GM23338 (cell line): Measurements from ENCODE around the gene TRIM71. TPM values are rescaled to one million over a fixed set of nuclear protein-coding genes. Genes with fewer than 3 reads are reported as not detected.

Experiments used
- ATAC-seq: fragments of 200-7000 bp; cut with Tn5 transposase; 3 replicates; pipeline ENCODE4 v1.9.1; 2020
- DNase-seq: peaks from one replicate; pipeline ENCODE4 v3.0.0-alpha.2; 2015; ENCODE audit warnings: low spot score
- H2AFZ ChIP-seq: fragments of 200-600 bp; sonication (generic); 2 replicates; pipeline ENCODE4 v1.8.0; 2016; ENCODE audit warnings: antibody characterized with exemption, mild to moderate bottlenecking, moderate library complexity
- H3F3A ChIP-seq: fragments of 200-600 bp; sonication (generic); replicated peaks from 2 replicates; pipeline ENCODE4 v1.8.0; 2017; ENCODE audit warnings: antibody characterized with exemption, mixed run types, low read depth
- H3K27ac ChIP-seq: fragments of 200-600 bp; sonication (generic); 2 replicates; pipeline ENCODE4 v1.6.1; 2016; ENCODE audit warnings: low read depth
- H3K27me3 ChIP-seq: fragments of 200-600 bp; sonication (generic); 2 replicates; pipeline ENCODE4 v1.8.0; 2016; ENCODE audit warnings: mild to moderate bottlenecking, mixed run types, moderate library complexity; ENCODE audit not compliant: insufficient read depth
- H3K36me3 ChIP-seq: fragments of 200-600 bp; sonication (generic); 2 replicates; pipeline ENCODE4 v1.8.0; 2016; ENCODE audit warnings: mild to moderate bottlenecking; ENCODE audit not compliant: insufficient read depth
- H3K4me1 ChIP-seq: fragments of 200-600 bp; sonication (generic); 2 replicates; pipeline ENCODE4 v1.8.0; 2016; ENCODE audit warnings: mild to moderate bottlenecking, moderate library complexity; ENCODE audit not compliant: insufficient read depth
- H3K4me2 ChIP-seq: fragments of 200-600 bp; sonication (generic); 2 replicates; pipeline ENCODE4 v1.7.1; 2017; ENCODE audit warnings: mixed run types
- H3K4me3 ChIP-seq: fragments of 200-600 bp; sonication (generic); 2 replicates; pipeline ENCODE4 v1.6.1; 2016; ENCODE audit warnings: mixed run types
- H3K79me2 ChIP-seq: fragments of 200-600 bp; sonication (generic); replicated peaks from 2 replicates; pipeline ENCODE4 v1.8.0; 2017; ENCODE audit warnings: mild to moderate bottlenecking; ENCODE audit not compliant: insufficient read depth
- H3K9me2 ChIP-seq: fragments of 200-600 bp; sonication (generic); 2 replicates; pipeline ENCODE4 v1.8.0; 2017; ENCODE audit not compliant: insufficient read depth
- H4K20me1 ChIP-seq: fragments of 200-600 bp; sonication (generic); replicated peaks from 2 replicates; pipeline ENCODE4 v1.8.0; 2017; ENCODE audit warnings: mild to moderate bottlenecking; ENCODE audit not compliant: insufficient read depth
- H3K27ac Mint-ChIP-seq: 2 replicates; pipeline ENCODE4 v1.8.0; 2020; ENCODE audit warnings: inconsistent platforms, mild to moderate bottlenecking, moderate library complexity, mixed read lengths
- H3K27me3 Mint-ChIP-seq: 3 replicates; pipeline ENCODE4 v1.8.0; 2022; ENCODE audit warnings: low read depth, mild to moderate bottlenecking, moderate library complexity, mixed read lengths, inconsistent platforms; ENCODE audit not compliant: insufficient read depth, poor library complexity
- H3K36me3 Mint-ChIP-seq: 3 replicates; pipeline ENCODE4 v1.8.0; 2021; ENCODE audit warnings: low read depth, mild to moderate bottlenecking, inconsistent platforms, moderate library complexity, mixed read lengths
- H3K4me1 Mint-ChIP-seq: 3 replicates; pipeline ENCODE4 v1.8.0; 2020; ENCODE audit warnings: mild to moderate bottlenecking, inconsistent platforms, mixed read lengths
- H3K4me3 Mint-ChIP-seq: 3 replicates; pipeline ENCODE4 v1.8.0; 2021; ENCODE audit warnings: moderate library complexity, mild to moderate bottlenecking, inconsistent platforms, mixed read lengths
- H3K9me3 Mint-ChIP-seq: 3 replicates; pipeline ENCODE4 v1.8.0; 2020; ENCODE audit warnings: moderate library complexity, mild to moderate bottlenecking, inconsistent platforms, mixed read lengths
- CTCF ChIP-seq, 2 experiments: fragments of 200-600 bp in 1 of 2; sonication (generic) in 1 of 2; conservative IDR thresholded peaks; 2 replicates each; pipeline versions ENCODE4 v1.5.1 to v1.6.1; 2016 to 2017; ENCODE audit warnings: antibody characterized with exemption in 2 of 2, low read depth in 2 of 2, mild to moderate bottlenecking in 2 of 2, moderate library complexity in 1 of 2
- POLR2AphosphoS5 ChIP-seq: IDR thresholded peaks from 2 replicates; pipeline ENCODE4 v1.6.1; 2016; ENCODE audit warnings: antibody characterized with exemption, low read depth
- ZNF462 ChIP-seq: fragments of 250-450 bp; sonication (Bioruptor Pico); IDR thresholded peaks from 2 replicates; pipeline ENCODE4 v1.5.0; 2020; ENCODE audit warnings: mild to moderate bottlenecking, moderate library complexity
- polyA plus RNA-seq: library from polyadenylated mRNA; unstranded; fragments of >200 nt; fragmentation: Nextera tagmentation; extraction: Ambion mirVana; gene quantifications from 2 replicates; pipeline ENCODE4 v1.2.1, GENCODE V29; 2016
- total RNA-seq: library from RNA; depleted of rRNA; stranded (reverse); fragments of >200 nt; shearing (Covaris generic); gene quantifications from 2 replicates; pipeline ENCODE4 v1.2.3, GENCODE V29; 2014

Gene TRIM71
- total and polyA plus RNA-seq, 2 experiments from 2014 or later = 71.5 to 346 TPM

GRCh38 chr3:32897001-32897601 lies 79.3 kb downstream of the TRIM71 start:
- Histone ChIP-seq H3K79me2 (peaks cover 61% of the 10 kb centered on the region), H3K4me3 (no peak overlapping the region), H3K4me2 (no peak overlapping the region), H2AFZ (no peak overlapping the region), H3K27ac (peak overlapping the region; percentile 66), H3K4me1 (peaks cover 48% of the 10 kb centered on the region), H3K36me3 (peaks cover 31% of the 10 kb centered on the region), H3K27me3 (no peaks in the 10 kb centered on the region), H4K20me1 (peaks cover 67% of the 10 kb centered on the region), H3K9me2 (no peaks in the 10 kb centered on the region), H3F3A (peaks cover 70% of the 10 kb centered on the region)
- DNase-seq (no peak), ATAC-seq (no peak)
- Mint-ChIP-seq H3K9me3 (peaks cover 11% of the 10 kb centered on the region), H3K4me1 (peaks cover 66% of the 10 kb centered on the region), H3K27ac (no peak overlapping the region; the same call in 1 of the 2 replicates), H3K27me3 (peaks cover 56% of the 10 kb centered on the region), H3K36me3 (peaks cover 78% of the 10 kb centered on the region), H3K4me3 (no peak overlapping the region)
- TF ChIP-seq POLR2AphosphoS5 (peak; percentile 25; the same call in 1 of the 2 replicates), ZNF462 (CRISPR knock-in tag) (no peak)

GRCh38 chr3:32897981-32898623 lies 80.3 kb downstream of the TRIM71 start:
- peak; percentile 49 to 57 for TF ChIP-seq CTCF (conservative IDR thresholded peaks at IDR 0.05; ENCODE audit: low read depth in 2 of 2)
- no peak for TF ChIP-seq POLR2AphosphoS5
- Mint-ChIP-seq H3K4me1 (peaks cover 57% of the 10 kb centered on the region), H3K36me3 (peaks cover 73% of the 10 kb centered on the region), H3K9me3 (peaks cover 14% of the 10 kb centered on the region), H3K4me3 (no peak overlapping the region), H3K27ac (no peak overlapping the region), H3K27me3 (peaks cover 55% of the 10 kb centered on the region)
- H3K4me3 ChIP-seq = no peak overlapping the region
- peaks cover 62% of the 10 kb centered on the region for H3F3A ChIP-seq
- no peaks in the 10 kb centered on the region for H3K9me2 ChIP-seq
- no peak overlapping the region for H3K4me2 ChIP-seq
- H2AFZ ChIP-seq = no peak overlapping the region
- no peaks in the 10 kb centered on the region for H3K27me3 ChIP-seq
- H3K4me1 ChIP-seq = peaks cover 39% of the 10 kb centered on the region
- peaks cover 57% of the 10 kb centered on the region for H4K20me1 ChIP-seq
- H3K27ac ChIP-seq = peak overlapping the region; percentile 66
- DNase-seq = peak; percentile 61
- peaks cover 21% of the 10 kb centered on the region; the same call in 1 of the 2 replicates for H3K36me3 ChIP-seq
- H3K79me2 ChIP-seq = peaks cover 51% of the 10 kb centered on the region
- ATAC-seq = peak; percentile 10
